ENCODE measurements around the gene TRIP13. TPM values are rescaled to one million over a fixed set of nuclear protein-coding genes. Genes with fewer than 3 reads are reported as not detected.
"Not testable (repeated sequence)": the region's sequence is repeated elsewhere in the genome, so short reads cannot be mapped to it uniquely, and the experiment has no call there.

Gene TRIP13
- total RNA-seq, 2 experiments from 2014 or later, result 0.47 to 0.66 TPM

- H3K4me1 ChIP-seq (ENCODE audit: insufficient read depth, low read length), result peaks cover 5% of the 10 kb centered on the region
- H3K36me3 ChIP-seq (ENCODE audit: insufficient read depth, low read length), result no peaks in the 10 kb centered on the region
- intact Hi-C loops (cut with DNase I, micrococcal nuclease), result no loop called here
- no peak for TF ChIP-seq CTCF (IDR thresholded peaks at IDR 0.05)
- ChIA-PET POLR2A (no interaction called here), CTCF (no interaction called here)
- Mint-ChIP-seq H3K9me3 (no peaks in the 10 kb centered on the region), H3K27me3 (peaks cover 8% of the 10 kb centered on the region), H3K4me3 (no peak overlapping the region), H3K27ac (no peak overlapping the region), H3K36me3 (ENCODE audit: low read depth) (no peaks in the 10 kb centered on the region), H3K4me1 (ENCODE audit: low read depth) (peaks cover 9% of the 10 kb centered on the region)
- DNase-seq, result no peak
- no peak overlapping the region for H3K4me3 ChIP-seq (ENCODE audit: low read length)
- H3K27ac ChIP-seq (ENCODE audit: low read depth in 1 of 2, low read length in 2 of 2), result no peak overlapping the region
- no peak for ATAC-seq (ENCODE audit: poor library complexity)
- peaks cover 7 to 9% of the 10 kb centered on the region in 2 experiments for H3K27me3 ChIP-seq (ENCODE audit: control insufficient read depth in 1 of 2, insufficient read depth in 2 of 2, low read length in 2 of 2)
- peaks cover 0 to 12% of the 10 kb centered on the region in 2 experiments for H3K9me3 ChIP-seq (ENCODE audit: control insufficient read depth in 1 of 2, insufficient read depth in 1 of 2, low read length in 2 of 2)
Measured at GRCh38 chr5:851553-851952, 41.1 kb upstream of the TRIP13 start.

GRCh38 chr5:852018-852417, 40.7 kb upstream of the TRIP13 start:
- Mint-ChIP-seq H3K4me3 (no peak overlapping the region), H3K9me3 (no peaks in the 10 kb centered on the region), H3K27ac (no peak overlapping the region), H3K4me1 (ENCODE audit: low read depth) (peaks cover 5% of the 10 kb centered on the region), H3K36me3 (ENCODE audit: low read depth) (no peaks in the 10 kb centered on the region), H3K27me3 (peaks cover 4% of the 10 kb centered on the region)
- ATAC-seq (ENCODE audit: poor library complexity) (no peak), DNase-seq (no peak)
- intact Hi-C loops (cut with DNase I, micrococcal nuclease), result no loop called here
- ChIA-PET CTCF (no interaction called here), POLR2A (no interaction called here)
- Histone ChIP-seq H3K27ac (ENCODE audit: low read depth in 1 of 2, low read length in 2 of 2) (no peak overlapping the region), H3K9me3 (ENCODE audit: control insufficient read depth in 1 of 2, insufficient read depth in 1 of 2, low read length in 2 of 2) (peaks cover 0 to 12% of the 10 kb centered on the region in 2 experiments), H3K27me3 (ENCODE audit: control insufficient read depth in 1 of 2, insufficient read depth in 2 of 2, low read length in 2 of 2) (peaks cover 7 to 9% of the 10 kb centered on the region in 2 experiments), H3K36me3 (ENCODE audit: insufficient read depth, low read length) (no peaks in the 10 kb centered on the region), H3K4me1 (ENCODE audit: insufficient read depth, low read length) (peaks cover 5% of the 10 kb centered on the region), H3K4me3 (ENCODE audit: low read length) (no peak overlapping the region)
- no peak for TF ChIP-seq CTCF (IDR thresholded peaks at IDR 0.05)

- intact Hi-C loops (cut with DNase I, micrococcal nuclease), result no loop called here
- peaks cover 4% of the 10 kb centered on the region for H3K27me3 Mint-ChIP-seq
- Histone ChIP-seq H3K4me3 (ENCODE audit: low read length) (no peak overlapping the region), H3K27ac (ENCODE audit: low read depth in 1 of 2, low read length in 2 of 2) (no peak overlapping the region), H3K9me3 (ENCODE audit: control insufficient read depth in 1 of 2, insufficient read depth in 1 of 2, low read length in 2 of 2) (peaks cover 0 to 12% of the 10 kb centered on the region in 2 experiments), H3K27me3 (ENCODE audit: control insufficient read depth in 1 of 2, insufficient read depth in 2 of 2, low read length in 2 of 2) (peaks cover 7 to 9% of the 10 kb centered on the region in 2 experiments), H3K4me1 (ENCODE audit: insufficient read depth, low read length) (peaks cover 5% of the 10 kb centered on the region), H3K36me3 (ENCODE audit: insufficient read depth, low read length) (no peaks in the 10 kb centered on the region)
- ATAC-seq (ENCODE audit: poor library complexity), result no peak
- no peak for TF ChIP-seq CTCF (IDR thresholded peaks at IDR 0.05)
- H3K27ac Mint-ChIP-seq, result no peak overlapping the region
- peak in 1 of 14 experiments; percentile 27 for DNase-seq
- no peaks in the 10 kb centered on the region for H3K36me3 Mint-ChIP-seq (ENCODE audit: low read depth)
- H3K4me1 Mint-ChIP-seq (ENCODE audit: low read depth), result peaks cover 5% of the 10 kb centered on the region
- POLR2A ChIA-PET, result no interaction called here
- no peak overlapping the region for H3K4me3 Mint-ChIP-seq
- CTCF ChIA-PET, result no interaction called here
- no peaks in the 10 kb centered on the region for H3K9me3 Mint-ChIP-seq
Measured at GRCh38 chr5:852431-853401, 40.0 kb upstream of the TRIP13 start.

- H3K27me3 Mint-ChIP-seq; intact Hi-C loops (cut with DNase I, micrococcal nuclease); H3K36me3 ChIP-seq (ENCODE audit: insufficient read depth, low read length); H3K27me3 ChIP-seq (ENCODE audit: control insufficient read depth in 1 of 2, insufficient read depth in 2 of 2, low read length in 2 of 2); H3K4me1 ChIP-seq (ENCODE audit: insufficient read depth, low read length); H3K4me1 Mint-ChIP-seq (ENCODE audit: low read depth); H3K4me3 ChIP-seq (ENCODE audit: low read length); H3K4me3 Mint-ChIP-seq; CTCF ChIA-PET; H3K9me3 Mint-ChIP-seq; ATAC-seq (ENCODE audit: poor library complexity); DNase-seq; H3K27ac Mint-ChIP-seq; POLR2A ChIA-PET; H3K27ac ChIP-seq (ENCODE audit: low read depth in 1 of 2, low read length in 2 of 2); H3K36me3 Mint-ChIP-seq (ENCODE audit: low read depth): not testable (repeated sequence)
- H3K9me3 ChIP-seq (ENCODE audit: control insufficient read depth in 1 of 2, insufficient read depth in 1 of 2, low read length in 2 of 2), result peaks cover 0 to 12% of the 10 kb centered on the region in 2 experiments
Measured at GRCh38 chr5:853416-854090, 39.1 kb upstream of the TRIP13 start.
